Sigmoid colon (tissue), 4 donors: ENCODE results near the gene MRNIP.

ENCODE experiments used
- EP300 ChIP-seq, 4 donors: sonication (generic); formaldehyde crosslinking; IDR thresholded peaks; one replicate each; pipeline ENCODE4 v1.6.1; 2017; ENCODE audit warnings: antibody characterized with exemption in 4 of 4
- POLR2A ChIP-seq, 2 donors: fragments of 450-650 bp; IDR thresholded peaks; one replicate each; pipeline ENCODE4 v1.6.1; 2016; ENCODE audit warnings: antibody characterized with exemption in 2 of 2, mild to moderate bottlenecking in 2 of 2, moderate library complexity in 2 of 2

- TF ChIP-seq EP300 (IDR thresholded peaks at IDR 0.05) (no peak), POLR2A (IDR thresholded peaks at IDR 0.05) (no peak)
Measured at GRCh38 chr5:179874136-179874535, 15.5 kb upstream of the MRNIP start.
